SK-N-MC (cell line): ENCODE data around the gene SYS1.

Source experiments
- EZH2 ChIP-seq: fragments of 200-600 bp; sonication (generic); IDR thresholded peaks from one replicate; pipeline ENCODE4 v1.6.1; 2017; ENCODE audit warnings: antibody characterized with exemption
- POLR2AphosphoS5 ChIP-seq: IDR thresholded peaks from 2 replicates; pipeline ENCODE4 v1.6.1; 2012; ENCODE audit warnings: mild to moderate bottlenecking, low read depth, low read length, borderline replicate concordance

GRCh38 chr20:45320948-45321595, 41.9 kb upstream of the SYS1 start:
- TF ChIP-seq EZH2 (no peak), POLR2AphosphoS5 (no peak)
